ENCODE data around the gene SRRM3.

DNA sequence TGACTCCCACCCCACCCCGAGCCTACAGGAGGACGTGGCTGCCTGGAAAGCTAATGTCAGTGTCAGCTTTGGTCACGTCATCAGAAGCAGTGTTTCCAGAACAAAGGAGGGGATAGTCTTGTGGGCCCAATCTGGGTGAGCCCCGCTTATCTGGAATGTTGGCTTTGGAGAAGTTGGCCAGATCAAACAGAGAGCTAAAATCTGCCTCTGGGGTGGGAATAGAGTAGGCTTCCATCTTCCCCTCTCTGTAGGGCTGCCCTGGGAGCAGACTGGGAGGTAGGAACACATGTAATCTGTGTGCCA lies 32.5 kb downstream of the SRRM3 start:
- TF ChIP-seq, protein P1, sequence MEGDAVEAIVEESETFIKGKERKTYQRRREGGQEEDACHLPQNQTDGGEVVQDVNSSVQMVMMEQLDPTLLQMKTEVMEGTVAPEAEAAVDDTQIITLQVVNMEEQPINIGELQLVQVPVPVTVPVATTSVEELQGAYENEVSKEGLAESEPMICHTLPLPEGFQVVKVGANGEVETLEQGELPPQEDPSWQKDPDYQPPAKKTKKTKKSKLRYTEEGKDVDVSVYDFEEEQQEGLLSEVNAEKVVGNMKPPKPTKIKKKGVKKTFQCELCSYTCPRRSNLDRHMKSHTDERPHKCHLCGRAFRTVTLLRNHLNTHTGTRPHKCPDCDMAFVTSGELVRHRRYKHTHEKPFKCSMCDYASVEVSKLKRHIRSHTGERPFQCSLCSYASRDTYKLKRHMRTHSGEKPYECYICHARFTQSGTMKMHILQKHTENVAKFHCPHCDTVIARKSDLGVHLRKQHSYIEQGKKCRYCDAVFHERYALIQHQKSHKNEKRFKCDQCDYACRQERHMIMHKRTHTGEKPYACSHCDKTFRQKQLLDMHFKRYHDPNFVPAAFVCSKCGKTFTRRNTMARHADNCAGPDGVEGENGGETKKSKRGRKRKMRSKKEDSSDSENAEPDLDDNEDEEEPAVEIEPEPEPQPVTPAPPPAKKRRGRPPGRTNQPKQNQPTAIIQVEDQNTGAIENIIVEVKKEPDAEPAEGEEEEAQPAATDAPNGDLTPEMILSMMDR (conservative IDR thresholded peaks at IDR 0.05; ENCODE audit: low read length): no peak
- no peak for TF ChIP-seq EZH2phosphoT487 (IDR thresholded peaks at IDR 0.05; ENCODE audit: borderline replicate concordance, low read depth, low read length)
